GM12872 (cell line): ENCODE data around the gene SLC8A2.

Source experiments
- TF ChIP-seq, protein P1 (sequence below): IDR thresholded peaks from 3 replicates; pipeline ENCODE4 v1.5.1; 2011; ENCODE audit warnings: low read depth, mild to moderate bottlenecking, low read length, moderate library complexity; ENCODE audit not compliant: insufficient read depth

Gene SLC8A2

DNA sequence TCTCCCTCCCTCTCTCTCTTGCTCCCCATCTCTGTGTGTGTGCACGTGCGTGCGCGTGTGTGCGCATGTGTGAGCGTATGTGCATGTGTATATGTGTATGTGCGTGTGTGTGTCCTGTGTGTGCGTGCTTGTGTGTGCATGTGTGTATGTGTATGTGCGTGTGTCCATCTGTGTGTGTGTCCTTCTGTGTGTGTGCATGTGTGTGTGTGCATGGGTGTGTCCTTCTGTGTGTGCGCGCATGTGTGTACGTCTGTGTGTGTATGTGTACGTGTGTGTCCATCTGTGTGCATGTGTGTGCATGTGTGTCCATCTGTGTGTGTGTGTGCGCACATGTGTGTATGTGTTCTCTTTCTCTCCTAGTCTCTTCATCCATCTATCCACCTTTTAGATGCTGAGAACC lies 12.2 kb downstream of the SLC8A2 start:
- TF ChIP-seq, protein P1, sequence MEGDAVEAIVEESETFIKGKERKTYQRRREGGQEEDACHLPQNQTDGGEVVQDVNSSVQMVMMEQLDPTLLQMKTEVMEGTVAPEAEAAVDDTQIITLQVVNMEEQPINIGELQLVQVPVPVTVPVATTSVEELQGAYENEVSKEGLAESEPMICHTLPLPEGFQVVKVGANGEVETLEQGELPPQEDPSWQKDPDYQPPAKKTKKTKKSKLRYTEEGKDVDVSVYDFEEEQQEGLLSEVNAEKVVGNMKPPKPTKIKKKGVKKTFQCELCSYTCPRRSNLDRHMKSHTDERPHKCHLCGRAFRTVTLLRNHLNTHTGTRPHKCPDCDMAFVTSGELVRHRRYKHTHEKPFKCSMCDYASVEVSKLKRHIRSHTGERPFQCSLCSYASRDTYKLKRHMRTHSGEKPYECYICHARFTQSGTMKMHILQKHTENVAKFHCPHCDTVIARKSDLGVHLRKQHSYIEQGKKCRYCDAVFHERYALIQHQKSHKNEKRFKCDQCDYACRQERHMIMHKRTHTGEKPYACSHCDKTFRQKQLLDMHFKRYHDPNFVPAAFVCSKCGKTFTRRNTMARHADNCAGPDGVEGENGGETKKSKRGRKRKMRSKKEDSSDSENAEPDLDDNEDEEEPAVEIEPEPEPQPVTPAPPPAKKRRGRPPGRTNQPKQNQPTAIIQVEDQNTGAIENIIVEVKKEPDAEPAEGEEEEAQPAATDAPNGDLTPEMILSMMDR = no peak

DNA sequence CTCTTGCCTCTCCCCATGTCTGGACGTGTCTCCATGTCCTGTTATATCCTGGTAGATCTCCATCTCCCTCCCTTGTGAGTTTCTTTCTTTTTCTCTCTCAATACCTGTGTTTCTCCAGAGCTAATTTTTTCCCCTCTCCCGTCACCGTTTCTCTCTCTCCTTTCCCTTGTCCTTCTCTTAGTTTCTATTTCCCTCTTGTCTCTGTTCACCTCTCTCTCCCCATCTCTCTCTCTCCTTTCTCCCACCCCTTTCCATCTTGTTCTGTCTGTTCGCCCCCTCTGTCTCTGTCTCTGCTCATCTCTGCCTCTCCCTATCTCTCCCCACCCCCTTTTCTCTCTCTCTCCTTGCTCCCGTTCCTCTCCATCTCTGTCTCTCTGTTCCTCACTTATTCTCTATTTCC lies 13.0 kb downstream of the SLC8A2 start:
- TF ChIP-seq, protein P1 = no peak

DNA sequence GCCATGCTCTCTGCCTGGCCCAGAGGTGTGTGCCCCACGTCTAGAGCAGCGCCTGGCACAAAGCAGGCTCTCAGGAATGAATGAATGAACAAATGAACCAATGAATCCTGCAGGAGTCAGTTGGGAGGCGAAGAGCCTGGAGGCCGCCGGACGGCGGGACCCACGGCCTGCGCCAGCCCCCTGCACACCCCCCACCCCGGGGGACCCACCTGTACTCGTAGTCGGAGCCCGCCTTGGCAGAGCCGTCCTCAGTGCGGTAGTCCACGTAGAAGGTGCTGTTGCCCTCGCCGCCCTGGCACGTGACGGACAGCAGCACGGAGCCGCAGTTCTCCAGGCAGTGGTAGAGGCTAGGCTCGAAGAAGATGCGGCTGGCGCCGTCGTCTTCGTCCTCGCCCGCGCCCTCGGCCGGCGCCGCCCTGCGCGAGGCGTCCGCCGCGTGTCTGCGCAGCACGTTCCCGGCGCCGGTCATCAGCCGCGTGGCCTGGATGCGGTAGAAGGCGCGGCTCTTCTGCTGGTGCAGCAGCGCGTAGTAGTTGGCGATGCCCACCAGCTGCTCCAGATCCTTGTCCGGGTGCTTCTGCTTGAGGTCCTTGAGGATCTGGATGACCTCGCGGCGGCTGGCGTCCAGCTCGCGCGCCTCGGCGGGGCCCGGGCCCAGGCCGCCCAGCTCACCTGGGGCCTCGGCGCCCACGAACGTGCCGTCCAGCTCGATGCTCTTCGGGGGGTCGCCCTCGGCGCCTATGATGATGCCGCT lies 14.8 kb downstream of the SLC8A2 start:
- TF ChIP-seq, protein P1 = no peak

DNA sequence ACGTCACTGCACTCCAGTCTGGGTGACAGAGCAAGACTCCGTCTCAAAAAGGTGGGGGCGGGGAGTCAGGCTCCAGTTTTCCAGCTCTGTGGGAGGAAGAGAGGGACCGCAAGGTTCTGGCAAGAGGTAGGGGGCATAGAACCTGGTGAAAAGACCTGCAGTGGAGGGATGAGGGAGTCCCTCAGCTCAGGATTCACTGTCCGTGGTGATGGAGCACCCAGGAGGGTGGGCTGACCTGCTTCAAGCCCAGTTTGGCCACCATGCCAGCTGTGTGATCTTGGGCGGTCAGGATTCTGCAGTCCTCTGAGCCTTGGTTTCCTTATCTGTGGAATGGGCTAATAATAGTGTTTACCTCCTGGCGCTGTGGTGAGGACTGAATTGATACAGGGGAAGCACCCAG lies 21.2 kb downstream of the SLC8A2 start:
- TF ChIP-seq, protein P1 = no peak

DNA sequence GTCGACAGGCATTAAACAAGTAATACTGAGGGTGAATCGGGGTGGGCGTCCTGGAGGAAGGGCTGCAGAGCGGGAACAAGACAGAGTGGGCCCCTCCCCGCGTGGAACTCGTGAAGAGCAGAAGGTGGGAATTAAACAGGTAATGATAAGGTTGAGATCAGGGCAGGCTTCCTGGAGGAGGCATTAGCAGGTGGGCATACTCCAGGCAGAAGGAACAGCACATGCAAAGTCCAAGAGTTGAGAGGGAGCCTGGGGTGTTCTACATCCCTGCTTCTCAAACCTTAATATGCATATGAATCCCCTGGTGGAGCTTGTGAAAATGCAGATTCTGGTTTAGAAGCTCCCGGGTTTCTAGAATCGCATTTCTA lies 23.3 kb downstream of the SLC8A2 start:
- TF ChIP-seq, protein P1 = no peak

DNA sequence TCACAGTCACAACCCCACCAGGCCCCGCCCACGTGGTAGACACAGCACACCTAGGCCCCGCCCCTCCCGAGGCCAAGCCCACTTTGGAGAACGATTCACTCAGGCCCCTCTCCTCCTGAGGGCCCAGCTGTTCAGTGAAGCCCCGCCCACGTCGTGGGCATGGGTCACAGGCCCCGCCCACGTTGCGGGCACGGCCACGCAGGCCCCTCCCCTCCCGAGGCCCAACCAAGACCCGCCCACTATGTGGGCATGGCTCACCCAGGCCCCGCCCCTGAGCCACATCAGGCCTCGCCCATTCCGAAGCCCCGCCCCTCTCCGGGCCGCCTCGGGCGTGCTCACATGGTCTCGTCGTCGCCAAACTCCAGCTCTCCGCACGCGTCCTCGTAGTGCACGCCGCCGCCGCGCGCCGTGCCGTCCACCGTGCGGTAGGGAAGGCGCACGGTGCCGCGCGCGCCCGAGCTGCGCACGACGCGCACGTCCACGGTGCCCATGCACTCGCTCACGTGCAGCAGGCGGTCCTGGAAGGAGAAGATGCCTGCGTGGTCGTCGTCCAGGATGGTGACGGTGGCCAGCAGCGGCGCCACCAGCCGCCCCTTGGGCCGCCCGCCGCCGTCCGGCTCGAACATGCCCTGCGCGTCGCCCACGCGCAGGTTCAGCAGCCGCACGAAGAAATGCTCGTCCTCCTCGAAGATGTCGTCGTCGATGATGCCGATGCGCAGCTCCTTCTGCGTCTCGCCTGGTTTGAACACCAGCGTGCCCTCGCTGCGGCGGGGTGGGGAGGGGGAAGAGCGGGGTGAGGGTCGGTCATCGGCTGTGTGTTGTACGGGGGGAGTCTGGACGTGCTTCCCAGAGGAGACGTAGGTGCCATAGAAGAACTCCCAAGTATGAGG lies 24.0 kb downstream of the SLC8A2 start:
- TF ChIP-seq, protein P1 = no peak
